Thyroid gland (tissue), 4 donors: ENCODE results near the gene TMEM207. TPM values are rescaled to one million over a fixed set of nuclear protein-coding genes. Genes with fewer than 3 reads are reported as not detected.
"Not testable (repeated sequence)": the region's sequence is repeated elsewhere in the genome, so short reads cannot be mapped to it uniquely, and the experiment has no call there.

Experiments
- DNase-seq, 2 donors: peaks; one replicate each; pipeline ENCODE4 v3.0.0-alpha.2; 2019
- H3K27ac ChIP-seq, 3 donors: fragments of 200-600 bp; sonication (generic); 1 replicate in 2 of 3; 2 replicates in 1 of 3; pipeline ENCODE4 v1.5.1; 2016 to 2019; ENCODE audit warnings: mild to moderate bottlenecking in 1 of 3, moderate library complexity in 1 of 3
- H3K27me3 ChIP-seq: fragments of 200-600 bp; sonication (generic); one replicate; pipeline ENCODE4 v1.5.1; 2019
- H3K36me3 ChIP-seq, 2 donors: fragments of 200-600 bp; sonication (generic); one replicate each; pipeline ENCODE4 v1.5.1; 2016 to 2019
- H3K4me1 ChIP-seq, 2 donors: fragments of 200-600 bp; sonication (generic); one replicate each; pipeline ENCODE4 v1.5.1; 2017 to 2019
- H3K4me3 ChIP-seq, 3 donors: fragments of 200-600 bp; sonication (generic); replicated peaks in 1 of 3; 1 replicate in 2 of 3; 2 replicates in 1 of 3; pipeline ENCODE4 v1.5.1; 2016; ENCODE audit warnings: mild to moderate bottlenecking in 1 of 3
- H3K9me3 ChIP-seq: fragments of 200-600 bp; sonication (generic); one replicate; pipeline ENCODE4 v1.5.1; 2017
- POLR2A ChIP-seq, 2 donors: fragments of 450-650 bp; IDR thresholded peaks; one replicate each; pipeline ENCODE4 v1.6.1; 2017; ENCODE audit warnings: antibody characterized with exemption in 2 of 2, mild to moderate bottlenecking in 2 of 2, moderate library complexity in 1 of 2
- WGBS, 2 donors: methylation state at CpG; one replicate each; pipeline ENCODE4 v1.1.5; 2017; 5-methylcytosine and 5-hydroxymethylcytosine counted together
- intact Hi-C: fragments of 100-400 bp; cut with DNase I; formaldehyde crosslinking; loops from one replicate; pipeline ENCODE4 v1.15.1; 2023
- total RNA-seq, 4 donors: library from RNA; depleted of rRNA; stranded (reverse); fragments of >200 nt; gene quantifications; one replicate each; pipeline ENCODE4 v1.2.3, GENCODE V29; 2016
- TF ChIP-seq, protein P1 (sequence below), 6 experiments: fragments of 200-600 bp in 3 of 6; fragments of 450-650 bp in 3 of 6; sonication (generic) in 3 of 6; IDR thresholded peaks; one replicate each; pipeline ENCODE4 v1.5.1; 2016 to 2019; ENCODE audit warnings: antibody characterized with exemption in 6 of 6, mild to moderate bottlenecking in 2 of 6, inconsistent platforms in 1 of 6, moderate library complexity in 1 of 6

TMEM207 gene
- total RNA-seq, 4 donors from 2014 or later = not detected

DNA sequence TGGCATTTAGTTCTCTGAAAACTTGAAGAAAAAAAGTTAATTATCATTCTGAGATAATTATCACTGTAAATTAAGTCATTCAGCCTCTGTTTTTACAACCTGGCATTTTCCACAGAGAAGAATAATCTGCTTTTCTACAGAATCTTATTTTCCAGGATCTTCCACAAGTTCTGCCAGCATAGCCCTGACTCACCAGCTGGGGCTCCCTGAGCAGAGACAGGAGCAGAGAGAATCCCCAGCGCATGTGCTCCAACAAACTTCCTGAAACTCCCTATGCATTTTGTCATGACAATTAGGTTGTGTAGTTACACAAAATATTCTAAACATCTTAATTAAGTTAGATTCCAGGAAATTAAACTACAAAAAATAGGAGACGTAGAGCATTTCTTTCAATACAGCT, 32.1 kb upstream of the TMEM207 start:
- no peaks in the 10 kb centered on the region for H3K9me3 ChIP-seq
- intact Hi-C loops = no loop called here
- H3K36me3 ChIP-seq = no peaks in the 10 kb centered on the region
- 90 to 93% methylated on average over 2 of the region's 2 CpGs for WGBS, 2 donors
- no peak overlapping the region for H3K4me3 ChIP-seq
- H3K27ac ChIP-seq = no peak overlapping the region
- DNase-seq = no peak
- no peaks in the 10 kb centered on the region for H3K4me1 ChIP-seq
- H3K27me3 ChIP-seq = no peaks in the 10 kb centered on the region
- TF ChIP-seq, protein P1, sequence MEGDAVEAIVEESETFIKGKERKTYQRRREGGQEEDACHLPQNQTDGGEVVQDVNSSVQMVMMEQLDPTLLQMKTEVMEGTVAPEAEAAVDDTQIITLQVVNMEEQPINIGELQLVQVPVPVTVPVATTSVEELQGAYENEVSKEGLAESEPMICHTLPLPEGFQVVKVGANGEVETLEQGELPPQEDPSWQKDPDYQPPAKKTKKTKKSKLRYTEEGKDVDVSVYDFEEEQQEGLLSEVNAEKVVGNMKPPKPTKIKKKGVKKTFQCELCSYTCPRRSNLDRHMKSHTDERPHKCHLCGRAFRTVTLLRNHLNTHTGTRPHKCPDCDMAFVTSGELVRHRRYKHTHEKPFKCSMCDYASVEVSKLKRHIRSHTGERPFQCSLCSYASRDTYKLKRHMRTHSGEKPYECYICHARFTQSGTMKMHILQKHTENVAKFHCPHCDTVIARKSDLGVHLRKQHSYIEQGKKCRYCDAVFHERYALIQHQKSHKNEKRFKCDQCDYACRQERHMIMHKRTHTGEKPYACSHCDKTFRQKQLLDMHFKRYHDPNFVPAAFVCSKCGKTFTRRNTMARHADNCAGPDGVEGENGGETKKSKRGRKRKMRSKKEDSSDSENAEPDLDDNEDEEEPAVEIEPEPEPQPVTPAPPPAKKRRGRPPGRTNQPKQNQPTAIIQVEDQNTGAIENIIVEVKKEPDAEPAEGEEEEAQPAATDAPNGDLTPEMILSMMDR (IDR thresholded peaks at IDR 0.05) = no peak
- TF ChIP-seq POLR2A (IDR thresholded peaks at IDR 0.05) = no peak

DNA sequence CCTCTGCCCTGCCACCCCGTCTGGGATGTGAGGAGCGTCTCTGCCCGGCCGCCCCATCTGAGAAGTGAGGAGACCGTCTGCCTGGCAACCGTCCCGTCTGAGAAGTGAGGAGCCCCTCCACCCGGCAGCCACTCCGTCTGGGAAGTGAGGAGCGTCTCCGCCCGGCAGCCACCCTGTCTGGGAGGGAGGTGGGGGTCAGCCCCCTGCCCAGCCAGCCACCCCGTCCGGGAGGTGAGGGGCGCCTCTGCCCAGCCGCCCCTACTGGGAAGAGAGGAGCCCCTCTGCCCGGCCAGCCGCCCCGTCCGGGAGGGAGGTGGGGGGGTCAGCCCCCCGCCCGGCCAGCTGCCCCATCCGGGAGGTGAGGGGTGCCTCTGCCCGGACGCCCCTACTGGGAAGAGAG, 23.6 kb upstream of the TMEM207 start:
- H3K4me3 ChIP-seq, H3K27me3 ChIP-seq, H3K27ac ChIP-seq, H3K36me3 ChIP-seq, intact Hi-C loops, DNase-seq, H3K9me3 ChIP-seq, H3K4me1 ChIP-seq: not testable (repeated sequence)
- 94 to 97% methylated on average over 7 to 11 of the region's 25 CpGs for WGBS, 2 donors

DNA sequence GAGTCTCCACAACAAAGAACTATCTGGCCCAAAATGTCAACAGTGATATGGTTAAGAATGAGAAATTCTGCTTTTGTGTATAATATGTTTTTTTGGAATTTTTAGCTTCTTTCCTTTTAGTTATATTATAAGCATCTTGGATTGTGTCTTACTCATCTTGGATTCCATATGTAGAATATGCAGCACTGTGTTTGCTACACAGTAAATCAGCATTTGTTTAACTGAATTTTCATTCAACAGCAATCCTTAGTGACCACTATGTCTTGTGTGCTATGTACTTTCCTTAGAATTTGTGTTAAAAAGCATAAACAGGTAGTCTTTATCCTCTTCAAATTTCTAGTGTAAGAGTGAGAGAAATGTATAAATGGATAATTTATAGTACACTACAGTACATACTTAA, 18.2 kb upstream of the TMEM207 start:
- Histone ChIP-seq H3K4me1 (no peaks in the 10 kb centered on the region), H3K4me3 (no peak overlapping the region), H3K9me3 (no peaks in the 10 kb centered on the region), H3K27ac (no peak overlapping the region), H3K27me3 (no peaks in the 10 kb centered on the region), H3K36me3 (no peaks in the 10 kb centered on the region)
- intact Hi-C loops = no loop called here
- no peak for DNase-seq
- TF ChIP-seq, protein P1 (IDR thresholded peaks at IDR 0.05) = no peak
- TF ChIP-seq POLR2A (IDR thresholded peaks at IDR 0.05) = no peak

DNA sequence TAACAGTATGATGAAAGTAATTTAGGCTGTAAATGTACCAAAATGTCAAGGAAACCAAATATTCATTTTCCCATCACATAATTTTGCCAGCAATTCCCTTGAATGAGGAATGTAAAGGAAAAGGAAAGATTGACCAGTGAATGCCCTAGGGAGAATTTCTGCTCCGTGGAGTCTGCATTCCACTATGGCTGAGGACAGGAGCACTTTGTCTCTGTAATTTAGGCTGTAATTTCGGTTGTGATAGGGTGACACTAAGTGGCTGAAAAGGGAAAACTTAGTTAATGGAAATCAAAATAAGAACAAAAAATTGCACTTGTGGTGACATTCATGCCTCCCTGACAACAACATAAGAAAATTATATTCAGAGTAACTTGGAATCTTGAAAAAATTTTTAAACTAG, 8.3 kb upstream of the TMEM207 start:
- intact Hi-C loops = no loop called here
- Histone ChIP-seq H3K36me3 (no peaks in the 10 kb centered on the region), H3K4me1 (no peaks in the 10 kb centered on the region), H3K9me3 (no peaks in the 10 kb centered on the region), H3K27me3 (no peaks in the 10 kb centered on the region), H3K4me3 (no peak overlapping the region), H3K27ac (no peak overlapping the region)
- no peak for DNase-seq
- 20 to 25% methylated on average over 2 of the region's 2 CpGs for WGBS, 2 donors
- TF ChIP-seq POLR2A (IDR thresholded peaks at IDR 0.05) = no peak
- TF ChIP-seq, protein P1 (IDR thresholded peaks at IDR 0.05) = no peak

DNA sequence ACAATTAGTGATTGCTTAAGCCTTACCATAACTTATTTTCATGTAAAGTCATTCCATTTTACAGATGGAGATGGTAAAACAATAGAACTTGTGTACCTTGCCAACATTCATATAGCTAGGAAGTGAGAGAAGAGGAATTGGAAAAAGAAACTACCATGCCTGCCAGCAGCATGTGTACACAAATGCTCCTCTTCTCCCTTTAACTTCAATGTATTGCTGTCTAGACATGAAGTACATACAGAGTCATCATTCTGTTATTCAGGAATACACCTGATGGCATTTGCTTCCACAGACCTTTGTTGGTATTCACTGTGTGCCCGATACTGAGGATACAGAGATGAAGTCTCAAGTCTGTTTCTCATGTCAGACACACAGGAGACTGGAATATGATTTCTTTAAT, 7.1 kb upstream of the TMEM207 start:
- no peak overlapping the region for H3K27ac ChIP-seq
- H3K9me3 ChIP-seq = no peaks in the 10 kb centered on the region
- H3K4me3 ChIP-seq = no peak overlapping the region
- TF ChIP-seq, protein P1 (IDR thresholded peaks at IDR 0.05) = no peak
- TF ChIP-seq POLR2A (IDR thresholded peaks at IDR 0.05) = no peak
- intact Hi-C loops = no loop called here
- H3K36me3 ChIP-seq = no peaks in the 10 kb centered on the region
- no peak for DNase-seq
- H3K27me3 ChIP-seq = no peaks in the 10 kb centered on the region
- H3K4me1 ChIP-seq = no peaks in the 10 kb centered on the region
- 95 to 100% methylated on average over 1 of the region's 1 CpG for WGBS, 2 donors

DNA sequence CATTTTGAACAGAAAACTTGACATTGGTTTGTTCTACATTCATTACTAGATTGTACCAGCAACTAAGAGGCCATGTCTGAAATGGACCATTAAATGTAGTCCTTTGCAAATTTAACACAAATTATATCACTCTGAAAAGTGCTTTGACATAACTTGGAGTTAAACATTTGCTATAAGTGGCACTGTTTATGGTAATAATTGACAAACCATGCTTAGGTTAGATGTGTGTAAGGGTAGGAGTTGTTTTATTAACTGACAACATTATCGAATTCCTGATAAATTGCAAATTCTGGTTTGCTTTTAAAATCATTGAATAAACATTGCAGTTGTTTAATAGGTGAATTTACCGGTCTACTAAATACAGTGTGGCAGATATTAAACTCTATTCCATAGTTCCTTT, 6.1 kb upstream of the TMEM207 start:
- Histone ChIP-seq H3K4me1 (no peaks in the 10 kb centered on the region), H3K4me3 (no peak overlapping the region), H3K27ac (no peak overlapping the region), H3K27me3 (no peaks in the 10 kb centered on the region), H3K36me3 (no peaks in the 10 kb centered on the region), H3K9me3 (no peaks in the 10 kb centered on the region)
- DNase-seq = no peak
- intact Hi-C loops = no loop called here
- TF ChIP-seq, protein P1 (IDR thresholded peaks at IDR 0.05) = no peak
- no peak for TF ChIP-seq POLR2A (IDR thresholded peaks at IDR 0.05)
- WGBS, 2 donors = 93 to 95% methylated on average over 2 of the region's 2 CpGs
